ENCODE data around the gene EVX2. TPM values are rescaled to one million over a fixed set of nuclear protein-coding genes. Genes with fewer than 3 reads are reported as not detected.

Gene EVX2
- total RNA-seq, 1 experiment from 2014 or later, result not detected

GRCh38 chr2:176106581-176107539, 23.1 kb upstream of the EVX2 start, which contains the start of gene HOXD11:
Gene HOXD11, plus strand, starts transcription at chr2:176107280. Its CDS starts 76 bp downstream, at chr2:176107356.
- no peak within 1 kb of the TSS for H3K27ac ChIP-seq
- H4K20me1 ChIP-seq (ENCODE audit: insufficient read depth), result no peaks in the 10 kb centered on the region
- no peaks in the 10 kb centered on the region for H3K36me3 ChIP-seq (ENCODE audit: low read depth)
- DNase-seq, result no peak
- H3K4me3 ChIP-seq, result no peak within 1 kb of the TSS
- H3K27me3 ChIP-seq (ENCODE audit: insufficient read depth, low read depth), result peaks cover 32% of the 10 kb centered on the region
- no peaks in the 10 kb centered on the region for H3K9me3 ChIP-seq (ENCODE audit: insufficient read depth, low read depth)
- H2AFZ ChIP-seq, result no peak within 1 kb of the TSS
- ChIA-PET CTCF (interaction anchor here (1.0 kb wide), 1 partner anchor 9 kb away, joined by 7 read pairs; no protein-coding TSS in a partner anchor), POLR2A (ENCODE audit: unreplicated experiment) (interaction anchor here (0.8 kb wide), 1 partner anchor 1644 kb away, joined by 10 read pairs; no protein-coding TSS in a partner anchor)
- H3K9me2 ChIP-seq (ENCODE audit: insufficient read depth), result no peaks in the 10 kb centered on the region
- no peaks in the 10 kb centered on the region for H3F3A ChIP-seq (ENCODE audit: insufficient read depth, low read depth)
- intact Hi-C loops (cut with micrococcal nuclease; ENCODE audit: unreplicated experiment), result no loop called here
- no peak within 1 kb of the TSS for H3K4me2 ChIP-seq
- no TSS peak for BruUV-seq (replicated peaks)
- H3K4me1 ChIP-seq (replicated peaks; ENCODE audit: insufficient read depth), result no peaks in the 10 kb centered on the region
- TF ChIP-seq, protein P1, sequence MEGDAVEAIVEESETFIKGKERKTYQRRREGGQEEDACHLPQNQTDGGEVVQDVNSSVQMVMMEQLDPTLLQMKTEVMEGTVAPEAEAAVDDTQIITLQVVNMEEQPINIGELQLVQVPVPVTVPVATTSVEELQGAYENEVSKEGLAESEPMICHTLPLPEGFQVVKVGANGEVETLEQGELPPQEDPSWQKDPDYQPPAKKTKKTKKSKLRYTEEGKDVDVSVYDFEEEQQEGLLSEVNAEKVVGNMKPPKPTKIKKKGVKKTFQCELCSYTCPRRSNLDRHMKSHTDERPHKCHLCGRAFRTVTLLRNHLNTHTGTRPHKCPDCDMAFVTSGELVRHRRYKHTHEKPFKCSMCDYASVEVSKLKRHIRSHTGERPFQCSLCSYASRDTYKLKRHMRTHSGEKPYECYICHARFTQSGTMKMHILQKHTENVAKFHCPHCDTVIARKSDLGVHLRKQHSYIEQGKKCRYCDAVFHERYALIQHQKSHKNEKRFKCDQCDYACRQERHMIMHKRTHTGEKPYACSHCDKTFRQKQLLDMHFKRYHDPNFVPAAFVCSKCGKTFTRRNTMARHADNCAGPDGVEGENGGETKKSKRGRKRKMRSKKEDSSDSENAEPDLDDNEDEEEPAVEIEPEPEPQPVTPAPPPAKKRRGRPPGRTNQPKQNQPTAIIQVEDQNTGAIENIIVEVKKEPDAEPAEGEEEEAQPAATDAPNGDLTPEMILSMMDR (conservative IDR thresholded peaks at IDR 0.05), result no peak
- TF ChIP-seq EZH2 (IDR thresholded peaks at IDR 0.05; ENCODE audit: low read depth), result no peak
- H3K79me2 ChIP-seq (ENCODE audit: low read depth), result no peaks in the 10 kb centered on the region

- no peak overlapping the region for H3K4me3 ChIP-seq
- H4K20me1 ChIP-seq (ENCODE audit: insufficient read depth), result no peaks in the 10 kb centered on the region
- ChIA-PET POLR2A (ENCODE audit: unreplicated experiment) (interaction anchor here (0.8 kb wide), 1 partner anchor 1645 kb away, joined by 10 read pairs; no protein-coding TSS in a partner anchor), CTCF (interaction anchor here (1.0 kb wide), 1 partner anchor 8 kb away, joined by 7 read pairs; no protein-coding TSS in a partner anchor)
- no peaks in the 10 kb centered on the region for H3K36me3 ChIP-seq (ENCODE audit: low read depth)
- DNase-seq, result no peak
- no peaks in the 10 kb centered on the region for H3K9me2 ChIP-seq (ENCODE audit: insufficient read depth)
- no peaks in the 10 kb centered on the region for H3K9me3 ChIP-seq (ENCODE audit: insufficient read depth, low read depth)
- no TSS peak for BruUV-seq (replicated peaks)
- H3F3A ChIP-seq (ENCODE audit: insufficient read depth, low read depth), result no peaks in the 10 kb centered on the region
- intact Hi-C loops (cut with micrococcal nuclease; ENCODE audit: unreplicated experiment), result no loop called here
- H3K27ac ChIP-seq, result no peak overlapping the region
- no peaks in the 10 kb centered on the region for H3K79me2 ChIP-seq (ENCODE audit: low read depth)
- no peak overlapping the region for H3K4me2 ChIP-seq
- H3K27me3 ChIP-seq (ENCODE audit: insufficient read depth, low read depth), result peaks cover 32% of the 10 kb centered on the region
- H2AFZ ChIP-seq, result no peak overlapping the region
- TF ChIP-seq, protein P1 (conservative IDR thresholded peaks at IDR 0.05), result no peak
- H3K4me1 ChIP-seq (replicated peaks; ENCODE audit: insufficient read depth), result no peaks in the 10 kb centered on the region
These were observed 22.2 kb upstream of the EVX2 start for GRCh38 chr2:176105730-176106580.

DNA sequence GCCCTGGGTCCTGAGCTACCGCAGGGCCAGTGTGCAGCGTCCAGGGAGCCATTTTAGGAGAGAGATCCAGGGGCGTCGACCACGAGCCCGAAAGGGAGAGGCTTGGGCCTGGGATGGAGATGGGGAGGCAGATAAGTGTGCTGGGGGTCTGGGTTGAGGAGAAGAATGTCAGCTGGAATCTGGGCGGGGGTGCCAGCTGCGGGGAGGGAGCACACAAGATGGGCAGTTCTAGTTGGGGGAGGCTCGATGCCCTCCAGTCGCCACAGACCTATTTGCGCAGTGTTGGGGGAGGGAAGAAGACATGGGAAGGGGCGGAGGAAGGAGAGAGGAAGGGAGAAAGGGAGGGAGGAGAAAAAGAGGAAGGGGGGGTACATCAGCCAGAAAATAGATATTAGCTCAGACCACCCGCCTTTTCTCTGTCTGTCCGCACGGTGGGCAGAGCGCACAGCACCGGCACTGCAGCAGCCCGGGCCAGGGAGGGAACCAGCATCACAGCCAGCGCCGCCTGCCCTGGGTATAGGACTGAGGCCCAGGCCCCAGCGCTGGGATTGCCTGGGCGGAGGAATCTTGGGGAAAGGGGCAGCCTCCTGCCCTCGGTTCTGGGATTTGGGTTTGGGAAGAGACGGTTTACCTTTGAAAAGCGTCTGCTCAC, 21.4 kb upstream of the EVX2 start:
- Histone ChIP-seq H3K4me3 (no peak overlapping the region), H3K9me2 (ENCODE audit: insufficient read depth) (no peaks in the 10 kb centered on the region), H3K4me1 (replicated peaks; ENCODE audit: insufficient read depth) (no peaks in the 10 kb centered on the region), H3K36me3 (ENCODE audit: low read depth) (no peaks in the 10 kb centered on the region), H3K79me2 (ENCODE audit: low read depth) (no peaks in the 10 kb centered on the region), H3F3A (ENCODE audit: insufficient read depth, low read depth) (no peaks in the 10 kb centered on the region), H3K9me3 (ENCODE audit: insufficient read depth, low read depth) (no peaks in the 10 kb centered on the region), H2AFZ (no peak overlapping the region), H3K4me2 (no peak overlapping the region), H4K20me1 (ENCODE audit: insufficient read depth) (no peaks in the 10 kb centered on the region), H3K27ac (no peak overlapping the region), H3K27me3 (ENCODE audit: insufficient read depth, low read depth) (peaks cover 27% of the 10 kb centered on the region)
- DNase-seq, result no peak
- TF ChIP-seq EZH2 (IDR thresholded peaks at IDR 0.05; ENCODE audit: low read depth), result no peak
- TF ChIP-seq, protein P1 (conservative IDR thresholded peaks at IDR 0.05), result no peak
- no TSS peak for BruUV-seq (replicated peaks)
- intact Hi-C loops (cut with micrococcal nuclease; ENCODE audit: unreplicated experiment), result no loop called here
- POLR2A ChIA-PET (ENCODE audit: unreplicated experiment), result no interaction called here
- CTCF ChIA-PET, result no interaction called here
